RWPE2 (cell line): ENCODE results near the gene DDX53.

Experiments
- ATAC-seq: fragments of 200-7000 bp; cut with Tn5 transposase; 3 replicates; pipeline ENCODE4 v1.9.1; 2021; ENCODE audit warnings: low read depth
- DNase-seq: peaks from one replicate; pipeline ENCODE4 v3.0.0-alpha.2; 2020; ENCODE audit warnings: low spot score
- H3K27ac ChIP-seq: fragments of 450-650 bp; 2 replicates; pipeline ENCODE4 v1.5.1; 2017; ENCODE audit warnings: mild to moderate bottlenecking; ENCODE audit not compliant: poor library complexity, severe bottlenecking
- H3K27me3 ChIP-seq: fragments of 250-450 bp; sonication (Bioruptor Pico); 2 replicates; pipeline ENCODE4 v1.5.1; 2021; ENCODE audit warnings: mild to moderate bottlenecking, moderate library complexity; ENCODE audit not compliant: insufficient read depth, poor library complexity, severe bottlenecking
- H3K36me3 ChIP-seq: fragments of 250-450 bp; sonication (Bioruptor Pico); 2 replicates; pipeline ENCODE4 v1.5.1; 2020; ENCODE audit warnings: low read depth, mild to moderate bottlenecking, moderate library complexity
- H3K4me1 ChIP-seq: fragments of 250-450 bp; sonication (Bioruptor Pico); 2 replicates; pipeline ENCODE4 v1.5.1; 2021; ENCODE audit warnings: mild to moderate bottlenecking, moderate library complexity; ENCODE audit not compliant: insufficient read depth, poor library complexity, severe bottlenecking
- H3K4me3 ChIP-seq: fragments of 250-450 bp; sonication (Bioruptor Pico); 2 replicates; pipeline ENCODE4 v1.5.1; 2021; ENCODE audit warnings: mild to moderate bottlenecking, moderate library complexity; ENCODE audit not compliant: severe bottlenecking
- H3K9me3 ChIP-seq: fragments of 250-450 bp; sonication (Bioruptor Pico); 2 replicates; pipeline ENCODE4 v1.5.1; 2021; ENCODE audit warnings: mild to moderate bottlenecking, moderate library complexity; ENCODE audit not compliant: severe bottlenecking
- CTCF ChIP-seq: fragments of 450-650 bp; IDR thresholded peaks from one replicate; pipeline ENCODE4 v1.5.1; 2017; ENCODE audit warnings: mild to moderate bottlenecking, moderate library complexity; ENCODE audit not compliant: poor library complexity, severe bottlenecking

DDX53 gene

GRCh38 chrX:23008431-23009099, 8.8 kb downstream of the DDX53 start:
- Histone ChIP-seq H3K4me3 (no peak overlapping the region), H3K4me1 (no peaks in the 10 kb centered on the region), H3K27me3 (no peaks in the 10 kb centered on the region), H3K9me3 (no peaks in the 10 kb centered on the region), H3K36me3 (no peaks in the 10 kb centered on the region), H3K27ac (no peak overlapping the region)
- peak; percentile 34 for TF ChIP-seq CTCF
- DNase-seq (no peak), ATAC-seq (no peak)

GRCh38 chrX:23012162-23012561, 12.4 kb downstream of the DDX53 start:
- ATAC-seq (no peak), DNase-seq (no peak)
- no peaks in the 10 kb centered on the region for H3K27me3 ChIP-seq
- H3K36me3 ChIP-seq, result no peaks in the 10 kb centered on the region
- no peaks in the 10 kb centered on the region for H3K9me3 ChIP-seq
- H3K27ac ChIP-seq, result no peak overlapping the region
- no peak overlapping the region for H3K4me3 ChIP-seq
- TF ChIP-seq CTCF, result no peak
- no peaks in the 10 kb centered on the region for H3K4me1 ChIP-seq

GRCh38 chrX:23012636-23013035, 12.9 kb downstream of the DDX53 start:
- Histone ChIP-seq H3K27ac (no peak overlapping the region), H3K4me3 (no peak overlapping the region), H3K36me3 (no peaks in the 10 kb centered on the region), H3K4me1 (no peaks in the 10 kb centered on the region), H3K9me3 (no peaks in the 10 kb centered on the region), H3K27me3 (no peaks in the 10 kb centered on the region)
- ATAC-seq, result no peak
- no peak for DNase-seq
- no peak for TF ChIP-seq CTCF

GRCh38 chrX:23013366-23013765, 13.6 kb downstream of the DDX53 start:
- no peak for ATAC-seq
- H3K27me3 ChIP-seq, result no peaks in the 10 kb centered on the region
- no peaks in the 10 kb centered on the region for H3K4me1 ChIP-seq
- H3K36me3 ChIP-seq, result no peaks in the 10 kb centered on the region
- DNase-seq, result no peak
- no peak overlapping the region for H3K27ac ChIP-seq
- H3K9me3 ChIP-seq, result no peaks in the 10 kb centered on the region
- TF ChIP-seq CTCF, result no peak
- H3K4me3 ChIP-seq, result no peak overlapping the region

- TF ChIP-seq CTCF, result no peak
- ATAC-seq (no peak), DNase-seq (no peak)
- Histone ChIP-seq H3K27me3 (no peaks in the 10 kb centered on the region), H3K36me3 (no peaks in the 10 kb centered on the region), H3K27ac (no peak overlapping the region), H3K4me1 (no peaks in the 10 kb centered on the region), H3K9me3 (no peaks in the 10 kb centered on the region), H3K4me3 (no peak overlapping the region)
These were observed 31.8 kb downstream of the DDX53 start for GRCh38 chrX:23031600-23031999.
